ENCODE data around the gene PDE4D.
"Not testable (repeated sequence)": the region's sequence is repeated elsewhere in the genome, so short reads cannot be mapped to it uniquely, and the experiment has no call there.

The PDE4D gene

GRCh38 chr5:59767211-59767605 is 126.3 kb downstream of the PDE4D start:
- DNase-seq: no peak

- no peak for DNase-seq
Observed at GRCh38 chr5:59766427-59767210, 126.9 kb downstream of the PDE4D start.

GRCh38 chr5:59765446-59765845 is 128.1 kb downstream of the PDE4D start:
- DNase-seq: no peak

GRCh38 chr5:59764361-59764760 is 129.2 kb downstream of the PDE4D start:
- DNase-seq: no peak

GRCh38 chr5:59763541-59763940 is 130.0 kb downstream of the PDE4D start:
- no peak for DNase-seq

- not testable (repeated sequence) for DNase-seq
Observed at GRCh38 chr5:59762232-59762631, 131.3 kb downstream of the PDE4D start.

- no peak for DNase-seq
Observed at GRCh38 chr5:59760785-59761348, 132.7 kb downstream of the PDE4D start.

GRCh38 chr5:59759600-59760351 is 133.8 kb downstream of the PDE4D start:
- DNase-seq: no peak

GRCh38 chr5:59758566-59758965 is 135.0 kb downstream of the PDE4D start:
- no peak for DNase-seq

GRCh38 chr5:59757442-59757841 is 136.1 kb downstream of the PDE4D start:
- DNase-seq: no peak

- no peak for DNase-seq
Observed at GRCh38 chr5:59756373-59757035, 137.0 kb downstream of the PDE4D start.

- DNase-seq: no peak
Observed at GRCh38 chr5:59755476-59755875, 138.1 kb downstream of the PDE4D start.

GRCh38 chr5:59753599-59753998 is 139.9 kb downstream of the PDE4D start:
- DNase-seq: no peak

GRCh38 chr5:59749782-59750520 is 143.6 kb downstream of the PDE4D start:
- no peak for DNase-seq

GRCh38 chr5:59748036-59748663 is 145.4 kb downstream of the PDE4D start:
- not testable (repeated sequence) for DNase-seq

GRCh38 chr5:59746241-59746765 is 147.2 kb downstream of the PDE4D start:
- DNase-seq: no peak

GRCh38 chr5:59745415-59745863 is 148.1 kb downstream of the PDE4D start:
- no peak for DNase-seq

GRCh38 chr5:59744531-59744992 is 149.0 kb downstream of the PDE4D start:
- peak; percentile 69 for DNase-seq

GRCh38 chr5:59741599-59741998 is 151.9 kb downstream of the PDE4D start:
- no peak for DNase-seq

- DNase-seq: no peak
Observed at GRCh38 chr5:59738024-59738423, 155.5 kb downstream of the PDE4D start.

GRCh38 chr5:59732806-59733205 is 160.7 kb downstream of the PDE4D start:
- DNase-seq: no peak

- no peak for DNase-seq
Observed at GRCh38 chr5:59732301-59732700, 161.2 kb downstream of the PDE4D start.

Data from NCI-H748 treated with DMSO at 0.1 percent for 48 hours (cell line).